Subcutaneous abdominal adipose tissue (tissue), 5 donors: ENCODE data around the gene ARHGEF39.
"Not testable (repeated sequence)": the region's sequence is repeated elsewhere in the genome, so short reads cannot be mapped to it uniquely, and the experiment has no call there.

Experiments used
- H3K27ac ChIP-seq: one replicate; pipeline ENCODE4 v1.7.0; 2013; ENCODE audit warnings: low read depth, mild to moderate bottlenecking, inconsistent platforms, low read length, moderate library complexity
- H3K27me3 ChIP-seq, 5 donors: one replicate each; pipeline ENCODE4 v1.7.0; 2013; ENCODE audit warnings: low read length in 5 of 5, inconsistent platforms in 1 of 5; ENCODE audit not compliant: control insufficient read depth in 5 of 5, insufficient read depth in 4 of 5
- H3K36me3 ChIP-seq, 5 donors: one replicate each; pipeline ENCODE4 v1.7.0; 2013; ENCODE audit warnings: low read length in 5 of 5; ENCODE audit not compliant: control insufficient read depth in 5 of 5, insufficient read depth in 5 of 5
- H3K4me1 ChIP-seq, 5 donors: one replicate each; pipeline ENCODE4 v1.7.0; 2013; ENCODE audit warnings: low read length in 5 of 5, mild to moderate bottlenecking in 3 of 5, moderate library complexity in 1 of 5; ENCODE audit not compliant: control insufficient read depth in 5 of 5, insufficient read depth in 5 of 5
- H3K4me3 ChIP-seq, 5 donors: one replicate each; pipeline ENCODE4 v1.7.0; 2013; ENCODE audit warnings: low read length in 5 of 5, low read depth in 1 of 5
- H3K9ac ChIP-seq, 5 donors: one replicate each; pipeline ENCODE4 v1.7.0; 2013; ENCODE audit warnings: low read length in 5 of 5, mild to moderate bottlenecking in 4 of 5, moderate library complexity in 3 of 5
- H3K9me3 ChIP-seq, 5 donors: one replicate each; pipeline ENCODE4 v1.7.0; 2013; ENCODE audit warnings: low read length in 5 of 5; ENCODE audit not compliant: control insufficient read depth in 5 of 5
- donor health status: healthy.
- donor health status: healthy.
- donor health status: healthy.
- donor health status: healthy.
- donor health status: healthy.

ARHGEF39 gene

DNA sequence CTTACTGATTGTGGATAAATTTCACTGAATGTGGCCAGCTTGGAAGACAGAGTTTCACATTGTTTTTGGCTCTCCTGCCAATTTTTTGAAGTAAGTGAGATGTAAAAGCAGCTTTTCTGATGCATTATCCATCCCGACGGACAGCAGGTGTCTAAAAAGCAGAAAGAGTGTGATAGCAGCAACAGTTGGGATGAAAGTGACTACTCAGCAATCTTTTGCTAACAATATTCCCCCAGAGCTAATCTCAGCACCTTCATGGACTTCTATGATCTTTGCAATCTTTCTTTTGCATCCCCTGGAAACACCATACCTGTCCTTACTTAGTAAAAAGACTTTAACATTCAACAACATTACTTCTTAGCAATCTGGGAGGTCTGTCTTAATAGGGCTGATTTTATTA is 52.2 kb downstream of the ARHGEF39 start:
- Histone ChIP-seq H3K9me3 (no peaks in the 10 kb centered on the region), H3K4me3 (no peak overlapping the region), H3K36me3 (peaks cover 0 to 25% (median 23%) of the 10 kb centered on the region in 5 donors), H3K27ac (no peak overlapping the region), H3K9ac (no peak overlapping the region), H3K27me3 (peaks cover 0 to 2% (median 0%) of the 10 kb centered on the region in 5 donors), H3K4me1 (peaks cover 0 to 36% (median 20%) of the 10 kb centered on the region in 5 donors)

DNA sequence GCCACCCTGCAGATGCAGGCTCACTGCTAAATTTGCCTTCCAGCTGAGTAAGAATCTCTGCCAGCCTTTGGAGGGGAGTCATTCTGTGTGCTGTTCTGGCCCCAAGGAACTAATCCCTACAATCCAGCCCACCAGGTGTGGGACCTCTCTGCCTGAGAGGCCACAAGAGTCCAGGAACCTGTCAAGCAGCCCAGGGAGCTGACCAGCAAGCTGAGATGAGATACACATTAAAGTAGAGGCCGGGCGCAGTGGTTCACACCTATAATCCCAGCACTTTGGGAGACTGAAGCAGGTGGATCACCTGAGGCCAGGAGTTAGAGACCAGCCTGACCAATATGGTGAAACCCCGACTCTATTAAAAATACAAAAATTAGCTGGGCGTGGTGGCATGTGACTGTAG is 52.9 kb downstream of the ARHGEF39 start:
- Histone ChIP-seq H3K36me3 (peaks cover 0 to 32% (median 27%) of the 10 kb centered on the region in 5 donors), H3K4me1 (peaks cover 0 to 35% (median 19%) of the 10 kb centered on the region in 5 donors)
- H3K9ac ChIP-seq, H3K27me3 ChIP-seq, H3K9me3 ChIP-seq, H3K27ac ChIP-seq, H3K4me3 ChIP-seq: not testable (repeated sequence)

DNA sequence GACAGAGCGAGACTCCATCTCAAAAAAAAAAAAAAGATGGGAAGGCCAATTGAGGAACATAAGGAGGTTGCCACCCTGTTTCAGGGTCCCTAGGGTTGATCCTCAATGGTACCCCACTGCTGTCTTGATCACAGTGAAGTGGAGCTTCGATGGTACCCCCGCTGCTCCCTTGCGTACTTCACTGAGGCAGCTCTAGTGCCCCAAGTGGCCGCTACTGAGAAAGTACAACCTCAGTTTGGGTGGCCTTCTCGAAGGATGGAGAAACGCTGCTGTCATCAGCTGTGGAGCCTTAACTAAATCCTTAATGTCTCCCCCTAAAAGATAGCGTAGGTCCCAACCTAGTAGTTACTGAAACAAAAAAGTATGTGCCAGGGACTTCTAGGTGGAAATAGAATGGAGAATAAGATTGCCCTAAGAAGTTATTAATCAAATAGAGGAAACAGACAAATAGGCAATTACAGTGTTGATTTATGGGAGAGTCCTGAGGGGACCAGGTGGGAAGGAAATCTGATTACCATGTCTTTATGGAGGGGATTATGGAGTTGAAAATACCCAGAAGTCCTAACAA is 53.7 kb downstream of the ARHGEF39 start:
- H3K4me3 ChIP-seq: no peak overlapping the region
- no peaks in the 10 kb centered on the region for H3K9me3 ChIP-seq
- H3K27ac ChIP-seq: no peak overlapping the region
- no peak overlapping the region for H3K9ac ChIP-seq
- H3K27me3 ChIP-seq: no peaks in the 10 kb centered on the region
- peaks cover 0 to 36% (median 29%) of the 10 kb centered on the region in 5 donors for H3K36me3 ChIP-seq
- peaks cover 0 to 36% (median 22%) of the 10 kb centered on the region in 5 donors for H3K4me1 ChIP-seq

DNA sequence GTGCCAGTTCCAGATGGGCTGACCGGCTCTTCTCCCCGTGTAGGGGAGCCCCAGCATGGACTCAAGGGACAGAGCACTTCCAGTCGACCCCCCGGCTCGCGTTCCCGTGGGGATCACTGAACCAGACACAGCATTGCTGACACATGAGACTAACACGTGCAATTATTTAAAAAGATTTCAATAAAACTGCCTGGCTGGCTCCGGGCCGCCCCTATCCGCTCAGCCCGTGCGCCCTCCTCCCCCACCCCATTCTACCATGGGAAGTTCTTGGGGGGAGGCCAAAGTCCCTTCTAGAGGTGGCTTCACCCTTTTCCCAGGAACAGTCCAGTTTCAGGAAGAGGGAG is 55.2 kb downstream of the ARHGEF39 start:
- H3K27me3 ChIP-seq: no peaks in the 10 kb centered on the region
- peak overlapping the region; percentile 41 for H3K27ac ChIP-seq
- H3K36me3 ChIP-seq: peaks cover 0 to 36% (median 29%) of the 10 kb centered on the region in 5 donors
- H3K4me3 ChIP-seq: no peak overlapping the region
- no peaks in the 10 kb centered on the region for H3K9me3 ChIP-seq
- H3K4me1 ChIP-seq: peaks cover 0 to 44% (median 30%) of the 10 kb centered on the region in 5 donors
- no peak overlapping the region for H3K9ac ChIP-seq
